GM12801 (cell line): ENCODE data around the gene CCDC107.

Experiments
- TF ChIP-seq, protein P1 (sequence below): IDR thresholded peaks from one replicate; pipeline ENCODE4 v1.5.1; 2011; ENCODE audit warnings: control low read depth; ENCODE audit not compliant: insufficient read length; ENCODE audit errors: extremely low read depth

CCDC107 gene

DNA sequence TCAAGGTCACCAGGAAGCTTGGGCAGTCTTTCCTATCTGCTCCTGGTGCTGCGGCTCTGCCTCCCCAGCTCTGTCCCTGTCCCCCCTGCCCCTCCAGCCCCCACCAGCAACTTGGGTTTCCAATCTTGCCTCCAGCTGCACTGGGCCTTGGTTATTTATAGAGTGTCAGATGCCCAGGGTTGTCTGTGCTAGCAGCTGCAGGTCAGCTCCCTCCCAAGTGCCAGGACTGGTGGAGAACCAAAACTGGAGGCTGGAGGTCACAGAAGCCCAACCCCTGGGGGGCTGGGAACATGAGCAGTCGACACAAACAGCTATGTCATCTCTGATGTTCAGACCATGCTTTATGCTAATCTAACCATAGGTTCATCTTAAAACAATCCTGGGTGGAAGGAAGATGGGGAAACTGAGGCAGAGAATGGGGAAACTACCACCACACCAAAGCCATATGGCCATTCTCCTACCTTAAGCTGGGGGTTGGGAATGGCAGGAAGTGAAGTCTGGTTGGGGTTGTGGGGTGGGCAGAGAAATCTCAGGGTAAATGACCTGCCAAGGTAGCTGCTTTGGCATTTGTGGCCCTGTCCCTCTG, 30.0 kb downstream of the CCDC107 start:
- TF ChIP-seq, protein P1, sequence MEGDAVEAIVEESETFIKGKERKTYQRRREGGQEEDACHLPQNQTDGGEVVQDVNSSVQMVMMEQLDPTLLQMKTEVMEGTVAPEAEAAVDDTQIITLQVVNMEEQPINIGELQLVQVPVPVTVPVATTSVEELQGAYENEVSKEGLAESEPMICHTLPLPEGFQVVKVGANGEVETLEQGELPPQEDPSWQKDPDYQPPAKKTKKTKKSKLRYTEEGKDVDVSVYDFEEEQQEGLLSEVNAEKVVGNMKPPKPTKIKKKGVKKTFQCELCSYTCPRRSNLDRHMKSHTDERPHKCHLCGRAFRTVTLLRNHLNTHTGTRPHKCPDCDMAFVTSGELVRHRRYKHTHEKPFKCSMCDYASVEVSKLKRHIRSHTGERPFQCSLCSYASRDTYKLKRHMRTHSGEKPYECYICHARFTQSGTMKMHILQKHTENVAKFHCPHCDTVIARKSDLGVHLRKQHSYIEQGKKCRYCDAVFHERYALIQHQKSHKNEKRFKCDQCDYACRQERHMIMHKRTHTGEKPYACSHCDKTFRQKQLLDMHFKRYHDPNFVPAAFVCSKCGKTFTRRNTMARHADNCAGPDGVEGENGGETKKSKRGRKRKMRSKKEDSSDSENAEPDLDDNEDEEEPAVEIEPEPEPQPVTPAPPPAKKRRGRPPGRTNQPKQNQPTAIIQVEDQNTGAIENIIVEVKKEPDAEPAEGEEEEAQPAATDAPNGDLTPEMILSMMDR: no peak

DNA sequence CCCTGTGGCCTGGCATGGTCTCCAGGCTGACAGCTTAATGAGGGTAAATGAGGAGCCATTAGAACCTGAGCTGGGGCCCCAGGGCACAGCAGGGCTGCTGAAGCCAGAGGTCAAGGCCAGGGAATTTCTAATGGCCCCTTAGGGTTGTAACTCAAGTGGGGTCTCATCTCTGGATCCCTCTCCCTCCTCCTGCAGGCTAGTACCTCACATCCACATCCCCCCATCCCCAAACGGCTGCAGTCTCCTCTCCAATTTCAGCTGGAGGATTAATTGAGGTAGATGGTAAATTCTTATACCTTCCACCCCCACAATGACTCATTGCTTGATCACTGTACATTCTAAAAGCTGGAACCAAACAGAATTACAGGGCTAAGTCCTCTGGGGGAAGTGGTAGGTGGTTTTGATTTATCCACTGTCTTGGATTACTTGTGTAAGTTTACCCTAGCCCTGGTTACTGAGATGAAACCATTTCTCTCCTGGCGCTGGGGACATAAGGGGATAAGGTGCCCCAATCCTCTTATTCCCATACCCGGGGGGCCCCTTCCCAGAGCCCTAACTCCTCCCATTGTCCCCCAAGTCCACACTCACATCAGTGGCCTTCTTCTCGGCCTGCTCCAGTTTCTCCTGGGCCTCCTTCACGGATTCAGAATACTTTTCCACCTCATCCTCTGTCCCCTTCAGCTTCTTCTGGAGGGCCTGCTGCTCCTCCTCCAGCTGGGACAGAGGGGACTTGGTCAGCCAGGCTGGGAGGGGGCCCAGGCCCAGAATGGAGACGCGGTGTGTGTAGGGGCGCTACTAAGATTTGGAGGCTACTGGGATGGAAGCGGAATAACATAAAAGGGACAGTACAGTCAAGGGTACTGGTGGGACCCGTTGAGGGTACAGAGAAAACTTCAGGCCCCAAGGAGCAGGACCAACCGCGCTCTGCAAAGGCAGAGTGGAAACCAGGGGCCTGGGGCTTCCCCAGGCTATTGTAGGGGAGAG, 30.8 kb downstream of the CCDC107 start:
- TF ChIP-seq, protein P1: no peak

DNA sequence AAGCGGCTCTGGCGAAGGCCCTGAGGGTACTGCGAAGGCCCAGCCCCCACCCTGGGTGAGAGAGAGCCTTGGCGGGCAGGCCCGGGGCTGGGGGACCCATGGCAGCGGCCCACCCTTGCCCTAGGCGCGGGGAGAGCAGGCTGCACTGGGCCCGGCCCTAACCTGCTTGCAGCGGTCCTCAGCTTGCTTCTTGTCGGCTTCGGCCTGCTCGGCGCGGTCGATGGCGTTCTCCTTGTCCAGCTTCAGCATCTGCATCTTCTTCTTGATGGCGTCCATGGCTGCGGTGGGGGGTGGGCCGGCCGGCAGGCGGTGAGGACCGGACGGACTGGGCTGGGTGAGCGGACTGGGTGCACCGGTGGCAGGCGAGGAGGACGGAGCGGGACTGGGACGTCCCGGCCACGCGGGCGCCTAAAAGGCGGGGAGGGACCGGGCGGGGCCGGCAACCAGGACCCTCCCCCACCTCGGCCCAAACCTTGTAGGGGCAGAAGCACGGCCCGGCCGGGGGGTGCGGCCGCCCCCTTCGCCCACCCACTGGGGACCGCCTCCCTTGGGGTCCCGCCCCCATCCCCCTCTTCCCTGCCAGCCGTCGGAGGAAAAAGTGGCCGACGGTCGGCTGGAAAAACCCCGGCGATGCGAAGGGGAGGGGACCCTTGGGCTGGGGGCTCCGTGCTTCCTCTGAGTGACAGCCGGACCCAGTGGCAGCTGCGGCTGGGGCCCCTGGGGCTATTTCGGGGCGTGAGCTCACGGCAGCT, 31.6 kb downstream of the CCDC107 start, which contains the start of gene TPM2:
Gene TPM2 (minus strand): TSS at position 384 of the 752 bp plus-strand sequence. CDS start 108 bp downstream, at position 276.
- TF ChIP-seq, protein P1: no peak

DNA sequence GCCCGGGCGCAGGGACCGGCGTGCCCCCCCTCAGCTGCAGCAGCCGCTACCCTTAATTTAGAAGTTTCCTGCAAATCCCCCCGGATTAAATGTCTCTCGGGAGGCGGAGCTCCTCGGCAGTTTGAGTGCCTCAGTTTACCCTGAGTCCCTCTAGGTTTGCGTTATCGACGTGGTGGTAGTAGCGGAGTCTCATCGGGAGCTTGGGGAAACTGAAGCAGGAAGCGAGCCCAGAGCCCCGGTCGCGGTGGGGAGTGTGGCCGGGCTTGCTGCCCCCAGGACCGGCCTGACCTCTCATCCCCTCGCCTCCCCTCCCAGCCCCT, 32.2 kb downstream of the CCDC107 start:
- TF ChIP-seq, protein P1: no peak

DNA sequence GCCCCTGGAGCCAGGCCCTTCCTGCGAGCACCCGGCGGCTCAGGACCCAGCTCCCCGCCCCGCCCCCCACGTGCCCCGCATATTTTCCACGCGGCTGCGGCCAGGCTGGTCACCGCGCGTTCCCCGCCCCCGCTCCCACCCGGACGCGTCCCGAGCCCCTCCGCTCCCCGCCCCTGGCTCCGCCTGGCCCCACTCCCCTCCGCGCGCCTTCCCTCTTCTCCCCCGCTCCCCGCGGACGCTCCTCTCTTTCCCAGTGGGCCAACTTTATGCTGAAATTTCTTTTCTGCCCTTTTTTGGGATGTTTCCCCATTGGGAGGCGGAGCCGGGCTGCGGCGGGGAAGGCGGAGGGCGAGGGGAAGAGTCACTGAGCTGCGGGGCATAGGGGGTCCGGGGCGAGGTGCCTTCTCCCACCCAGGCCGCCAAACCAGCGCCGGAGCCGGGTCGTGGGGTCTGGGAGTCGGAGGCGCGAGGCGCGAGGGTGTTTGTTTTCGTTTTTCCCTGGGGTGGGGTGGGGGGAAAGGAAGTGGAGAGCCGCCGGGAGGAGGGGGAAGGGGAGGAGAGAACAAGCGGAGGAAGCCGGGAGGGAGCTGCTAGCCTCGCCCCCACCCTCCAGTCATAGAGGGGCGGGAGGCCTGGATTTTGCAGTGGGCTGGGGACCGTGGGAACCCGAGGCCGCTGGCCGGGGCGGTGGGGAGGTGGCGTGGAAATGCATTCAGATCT, 32.7 kb downstream of the CCDC107 start:
- TF ChIP-seq, protein P1: no peak

DNA sequence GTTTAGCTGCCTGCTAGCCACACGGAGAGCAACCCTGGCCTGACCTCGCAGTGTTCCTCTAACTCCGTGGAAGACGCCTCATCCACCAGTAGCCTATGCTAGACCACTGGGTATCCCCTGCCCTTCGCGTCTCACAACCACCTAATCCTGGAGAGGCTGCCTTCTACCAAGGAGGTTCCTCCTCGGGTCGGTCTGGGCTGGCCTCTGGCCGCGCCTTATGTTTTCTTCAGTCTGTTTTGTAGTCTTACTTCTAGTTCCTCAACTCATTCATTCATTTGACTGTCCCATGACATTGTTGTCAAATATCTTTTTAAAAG, 33.2 kb downstream of the CCDC107 start:
- TF ChIP-seq, protein P1: no peak
